RWPE1 (cell line): Measurements from ENCODE around the gene ASB15.

Experiments used
- CTCF ChIA-PET: fragments of 350-600 bp; sonication (Branson Sonifier 250); formaldehyde crosslinking; extraction: SDS; loops from one replicate; lab custom pipeline; 2021; lab: Yijun Ruan, JAX
- POLR2A ChIA-PET: fragments of 400-600 bp; formaldehyde crosslinking; extraction: SDS; loops from one replicate; lab custom pipeline; 2020; ENCODE audit warnings: antibody characterized with exemption; ENCODE audit not compliant: low non-redundant PET; lab: Yijun Ruan, JAX
- DNase-seq: peaks from one replicate; pipeline ENCODE4 v3.0.0; 2012; ENCODE audit warnings: low spot score
- H3K27ac ChIP-seq: fragments of 450-650 bp; 2 replicates; pipeline ENCODE4 v1.5.1; 2017
- CTCF ChIP-seq: fragments of 450-650 bp; conservative IDR thresholded peaks from 2 replicates; pipeline ENCODE4 v1.5.1; 2017; ENCODE audit warnings: low read depth, mild to moderate bottlenecking

The ASB15 gene

GRCh38 chr7:123647106-123647730 is 45.6 kb downstream of the ASB15 start:
- POLR2A ChIA-PET = no interaction called here
- no peak for DNase-seq
- no peak overlapping the region for H3K27ac ChIP-seq
- CTCF ChIA-PET = no interaction called here
- no peak for TF ChIP-seq CTCF

GRCh38 chr7:123649964-123650363 is 48.3 kb downstream of the ASB15 start:
- no peak overlapping the region for H3K27ac ChIP-seq
- peak; percentile 41 for DNase-seq
- ChIA-PET POLR2A (no interaction called here), CTCF (no interaction called here)
- no peak for TF ChIP-seq CTCF

- DNase-seq = no peak
- ChIA-PET CTCF (no interaction called here), POLR2A (no interaction called here)
Measured at GRCh38 chr7:123650595-123650994, 49.0 kb downstream of the ASB15 start.

GRCh38 chr7:123652406-123652805 is 50.8 kb downstream of the ASB15 start:
- CTCF ChIA-PET = no interaction called here
- no peak for DNase-seq
- POLR2A ChIA-PET = no interaction called here
- no peak overlapping the region for H3K27ac ChIP-seq
- no peak for TF ChIP-seq CTCF

More at GRCh38 chr7:123650595-123650994, 49.0 kb downstream of the ASB15 start:
- no peak for TF ChIP-seq CTCF
- no peak overlapping the region for H3K27ac ChIP-seq

GRCh38 chr7:123653162-123653561 is 51.5 kb downstream of the ASB15 start:
- H3K27ac ChIP-seq = no peak overlapping the region
- ChIA-PET CTCF (interaction anchor here (0.6 kb wide), 1 partner anchor 48 kb away, joined by 3 read pairs; no protein-coding TSS in a partner anchor), POLR2A (no interaction called here)
- no peak for DNase-seq
- no peak for TF ChIP-seq CTCF

GRCh38 chr7:123655614-123656013 is 54.0 kb downstream of the ASB15 start, which contains the start of gene LMOD2:
TSS of gene LMOD2 (plus strand) at chr7:123655866. CDS start at chr7:123655964, 98 bp downstream.
- ChIA-PET POLR2A (no interaction called here), CTCF (no interaction called here)
- no peak for DNase-seq
- TF ChIP-seq CTCF = no peak
- no peak within 1 kb of the TSS for H3K27ac ChIP-seq
